Adrenal gland (tissue), 5 donors: ENCODE measurements around the gene CRISP3.
"Not testable (repeated sequence)": the region's sequence is repeated elsewhere in the genome, so short reads cannot be mapped to it uniquely, and the experiment has no call there.

Experiments used
- CTCF ChIP-seq, 6 experiments: fragments of 450-650 bp in 4 of 6; fragments of 200-600 bp in 2 of 6; sonication (generic) in 1 of 6; IDR thresholded peaks; 1 replicate in 5 of 6; 2 replicates in 1 of 6; pipeline versions ENCODE4 v1.5.1 to v1.8.0; 2016 to 2021; ENCODE audit warnings: antibody characterized with exemption in 6 of 6, mild to moderate bottlenecking in 2 of 6, moderate library complexity in 1 of 6
- POLR2A ChIP-seq, 2 donors: fragments of 450-650 bp; IDR thresholded peaks; one replicate each; pipeline ENCODE4 v1.6.1; 2017; ENCODE audit warnings: antibody characterized with exemption in 2 of 2, mild to moderate bottlenecking in 2 of 2, moderate library complexity in 1 of 2
- donor health status: DM: no; HTN: no; CAD: no.

GRCh38 chr6:49723917-49724316 lies 20.3 kb downstream of the CRISP3 start:
- not testable (repeated sequence) for TF ChIP-seq CTCF, POLR2A (IDR thresholded peaks at IDR 0.05)
